NCI-H2107 treated with DMSO at 0.1 percent for 48 hours (cell line): Measurements from ENCODE around the gene MSL3.

Source experiments
- DNase-seq: peaks from one replicate; lab custom pipeline; 2025; ENCODE audit not compliant: unreplicated experiment; lab: John Stamatoyannopoulos, UW

The MSL3 gene

DNA sequence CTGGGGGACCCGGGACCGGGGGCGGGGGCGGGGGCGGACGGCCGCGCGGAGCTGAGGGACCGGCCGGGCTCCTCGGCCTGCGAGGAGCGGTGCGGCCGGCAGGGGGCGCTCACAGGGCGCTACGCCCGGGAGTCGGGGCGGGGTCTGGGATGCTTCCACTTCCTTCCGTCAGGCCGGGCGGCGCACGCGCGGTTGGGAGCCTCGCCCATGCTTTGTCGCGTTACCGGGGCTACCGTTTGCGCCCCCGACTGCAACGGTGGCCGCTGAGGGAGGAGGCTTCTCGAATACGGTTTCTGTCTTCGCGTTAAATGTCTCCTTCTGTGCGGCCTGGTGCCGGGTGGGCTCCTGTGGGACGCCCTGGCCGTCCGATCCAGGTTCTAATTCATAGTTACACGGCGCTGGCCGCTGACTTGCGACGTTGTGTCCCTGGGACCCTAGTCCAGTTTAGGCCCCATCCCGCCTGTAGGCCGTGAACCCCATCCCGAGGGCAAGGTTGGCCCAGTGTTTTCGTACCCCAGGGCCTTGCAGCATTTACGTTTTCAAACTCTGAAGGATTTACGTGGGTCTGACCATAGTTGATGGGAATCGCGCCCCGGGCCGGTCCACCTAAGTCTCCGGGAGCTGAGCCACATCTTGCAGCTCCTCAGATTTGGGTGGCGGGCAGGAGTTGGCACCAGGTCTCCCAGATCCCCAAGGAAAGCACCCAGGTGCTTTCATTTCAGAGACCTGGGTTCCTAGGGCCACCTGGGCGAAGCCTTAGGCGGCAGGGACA is 549 bp downstream of the MSL3 start:
- DNase-seq, result peak; percentile 28

DNA sequence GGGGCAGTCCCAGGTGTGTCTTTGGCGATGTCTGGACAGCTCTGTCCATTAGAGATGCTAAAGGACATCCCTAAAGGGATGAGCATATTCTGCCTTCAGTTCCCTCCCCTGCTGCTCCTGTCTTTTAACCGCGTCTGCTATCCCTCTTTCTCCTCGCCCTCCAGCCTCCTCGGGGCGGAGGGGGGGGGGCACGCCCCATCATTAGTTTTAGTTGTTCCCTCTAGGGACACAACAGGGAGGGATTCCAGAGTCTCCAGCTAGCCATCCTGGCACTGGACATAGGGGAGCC is 1.1 kb downstream of the MSL3 start:
- no peak for DNase-seq

DNA sequence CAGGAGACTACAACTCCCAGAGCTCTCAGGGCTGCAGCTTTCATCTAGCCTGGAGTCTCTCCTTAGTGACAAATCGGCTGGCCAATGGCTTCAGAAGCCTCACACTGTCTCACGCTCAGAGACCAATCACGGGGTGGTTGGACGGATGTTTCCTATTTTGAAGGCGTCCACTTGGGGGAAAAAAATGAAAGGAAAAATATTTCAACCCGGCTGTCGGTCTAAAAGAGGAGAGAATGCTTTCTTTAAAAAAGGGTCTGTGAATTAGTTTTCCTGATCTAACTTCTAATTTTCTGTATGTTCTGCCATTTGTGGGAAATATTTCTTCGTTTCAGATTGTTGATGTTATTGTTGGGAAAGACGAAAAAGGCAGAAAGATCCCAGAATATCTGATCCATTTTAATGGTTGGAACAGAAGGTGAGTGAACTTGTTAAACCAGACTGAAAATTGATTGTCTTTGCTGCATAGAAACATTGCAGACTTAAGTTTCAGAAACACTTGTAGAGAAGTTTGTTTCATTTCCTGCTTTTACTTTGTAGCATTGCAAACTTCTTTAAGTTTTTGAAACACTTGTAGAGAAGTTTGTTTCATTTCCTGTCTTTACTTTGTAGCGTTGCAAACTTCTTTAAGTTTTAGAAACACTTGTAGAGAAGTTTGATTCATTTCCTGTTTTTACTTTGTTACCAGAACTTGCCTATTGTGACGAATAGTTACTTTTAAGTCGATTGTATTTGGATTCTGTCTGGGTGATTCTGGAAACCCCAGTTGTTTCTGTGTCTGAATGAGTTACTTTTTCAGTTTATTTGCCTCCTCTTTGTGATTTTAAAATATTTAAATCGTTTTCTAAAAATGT is 1.6 kb downstream of the MSL3 start:
- peak; percentile 88 for DNase-seq

DNA sequence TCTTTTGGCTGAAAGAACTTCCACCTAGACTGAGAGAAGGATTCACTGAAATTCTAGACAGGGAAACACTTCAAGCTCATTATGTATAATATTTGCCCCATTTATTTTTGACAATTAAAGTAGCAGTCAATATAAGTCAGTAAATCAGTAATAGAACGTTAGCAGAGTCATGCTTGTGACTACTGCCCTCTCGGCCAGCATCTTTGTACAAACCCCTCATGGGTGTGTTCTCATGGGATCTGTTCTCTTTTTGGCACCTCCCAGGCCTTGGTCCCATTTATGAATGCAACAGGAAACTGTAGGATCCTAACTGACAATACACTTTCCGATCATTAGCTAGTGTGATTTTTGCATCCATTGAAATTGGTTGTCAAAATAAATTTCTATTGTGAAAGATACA is 2.9 kb downstream of the MSL3 start:
- no peak for DNase-seq

DNA sequence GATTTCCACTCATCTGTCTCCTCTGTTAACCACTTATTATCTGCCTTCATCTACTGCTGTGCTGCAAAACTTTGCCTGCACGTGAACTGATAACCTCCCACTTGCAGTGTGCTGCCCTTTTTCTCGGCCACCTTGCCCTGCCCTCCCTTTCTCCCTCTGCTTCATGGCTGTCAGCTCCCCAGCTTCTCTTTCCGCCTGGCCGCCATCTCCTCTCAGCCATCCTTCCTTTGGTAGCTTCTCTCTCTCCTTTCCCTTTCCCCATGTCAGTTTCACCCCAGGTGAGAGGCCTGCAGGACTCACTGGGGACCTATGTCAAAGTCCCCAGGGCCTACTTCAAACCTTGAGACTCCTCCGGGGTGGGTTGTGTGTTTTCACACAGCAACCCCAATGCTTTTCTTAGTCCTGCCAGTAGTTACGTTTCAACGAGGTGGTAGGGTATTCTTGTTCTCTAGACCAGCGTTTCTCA is 6.6 kb downstream of the MSL3 start:
- DNase-seq, result no peak

DNA sequence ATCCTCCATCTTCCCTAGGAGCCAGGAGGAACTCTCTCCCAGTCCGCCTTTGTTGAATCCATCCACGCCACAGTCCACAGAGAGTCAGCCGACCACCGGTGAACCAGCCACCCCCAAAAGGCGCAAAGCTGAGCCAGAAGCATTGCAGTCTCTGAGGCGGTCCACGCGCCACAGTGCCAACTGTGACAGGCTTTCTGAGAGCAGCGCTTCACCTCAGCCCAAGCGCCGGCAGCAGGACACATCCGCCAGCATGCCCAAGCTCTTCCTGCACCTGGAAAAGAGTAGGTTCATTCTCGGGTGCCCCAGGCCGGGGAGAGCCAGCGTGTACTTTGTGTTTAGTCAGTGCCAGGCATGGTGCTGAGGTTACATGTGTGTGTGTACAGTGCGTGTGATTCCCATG is 7.4 kb downstream of the MSL3 start:
- no peak for DNase-seq

DNA sequence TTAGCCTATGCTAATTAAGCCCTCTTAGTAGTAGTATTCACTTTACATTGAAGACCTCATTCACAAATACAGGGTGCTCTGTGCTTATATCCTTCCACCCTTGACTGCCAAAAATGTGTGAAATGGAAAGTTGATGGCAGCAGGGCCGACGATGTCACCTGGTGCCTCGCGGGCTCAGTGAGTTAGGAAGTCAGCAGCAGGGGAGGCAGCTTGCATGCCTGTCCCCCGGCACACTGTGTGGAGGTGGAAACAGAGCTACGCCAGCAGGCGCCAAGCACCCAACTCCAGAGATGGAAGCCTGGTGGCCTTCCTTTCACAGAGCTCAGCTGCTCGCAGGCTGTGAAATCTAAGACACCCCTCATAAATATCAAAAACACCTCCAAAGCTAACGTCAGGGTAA is 8.4 kb downstream of the MSL3 start:
- no peak for DNase-seq

DNA sequence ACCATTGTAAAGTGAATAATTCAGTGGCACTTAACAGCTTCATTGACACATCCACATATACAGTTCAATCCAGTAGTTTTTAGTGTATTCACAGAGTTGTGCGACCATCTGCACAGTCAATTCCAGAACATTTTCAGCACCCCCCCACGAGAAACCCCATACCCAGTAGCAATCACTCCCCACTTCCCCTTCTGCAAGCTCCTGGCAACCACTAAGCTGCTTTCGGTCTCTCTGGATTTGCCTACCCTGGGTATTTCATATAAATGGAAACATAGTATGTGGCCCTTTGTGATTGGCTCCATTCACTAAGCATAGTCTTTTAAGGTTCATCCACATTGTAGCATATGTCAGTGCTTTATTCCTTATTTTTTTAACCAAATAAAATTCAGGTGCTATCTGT is 10.0 kb downstream of the MSL3 start:
- DNase-seq, result no peak

DNA sequence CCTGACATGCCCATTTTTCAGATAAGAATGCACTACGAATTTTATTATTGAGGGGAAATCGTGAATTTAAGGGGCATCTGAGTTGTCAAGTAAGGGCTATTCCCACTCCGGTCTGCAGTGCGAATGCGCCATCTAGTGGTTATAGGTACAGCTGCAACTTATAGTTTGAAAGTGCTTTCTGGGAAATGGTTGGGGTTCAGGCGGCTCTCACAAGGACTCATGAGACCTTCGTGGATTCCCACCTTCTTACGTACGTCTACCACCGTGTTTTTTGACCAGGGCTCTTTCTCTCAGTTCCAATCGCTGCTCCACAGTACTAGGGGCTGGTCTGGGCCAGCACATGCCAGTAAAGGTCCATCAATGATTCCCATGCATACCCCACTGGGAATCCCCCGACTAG is 12.3 kb downstream of the MSL3 start:
- DNase-seq, result peak; percentile 81

DNA sequence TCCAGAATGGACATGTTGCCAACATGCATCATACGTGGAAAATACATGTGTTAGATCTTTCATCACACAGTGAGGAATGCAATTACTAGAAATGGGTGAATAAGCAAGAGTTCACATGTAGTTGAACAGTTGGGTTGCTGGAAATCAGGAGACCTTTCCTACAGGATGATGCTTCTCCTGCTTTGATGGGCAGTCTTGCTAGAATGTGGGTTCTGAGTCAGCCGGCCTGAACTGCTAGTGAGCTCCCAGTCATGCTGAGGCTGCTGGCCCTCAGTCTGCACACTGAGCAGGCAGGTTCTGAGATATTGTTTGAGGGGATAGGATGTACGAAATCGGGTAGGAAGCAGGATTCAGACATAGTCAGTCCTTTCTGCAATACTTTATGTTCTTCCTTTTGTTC is 20.2 kb downstream of the MSL3 start:
- DNase-seq, result no peak

DNA sequence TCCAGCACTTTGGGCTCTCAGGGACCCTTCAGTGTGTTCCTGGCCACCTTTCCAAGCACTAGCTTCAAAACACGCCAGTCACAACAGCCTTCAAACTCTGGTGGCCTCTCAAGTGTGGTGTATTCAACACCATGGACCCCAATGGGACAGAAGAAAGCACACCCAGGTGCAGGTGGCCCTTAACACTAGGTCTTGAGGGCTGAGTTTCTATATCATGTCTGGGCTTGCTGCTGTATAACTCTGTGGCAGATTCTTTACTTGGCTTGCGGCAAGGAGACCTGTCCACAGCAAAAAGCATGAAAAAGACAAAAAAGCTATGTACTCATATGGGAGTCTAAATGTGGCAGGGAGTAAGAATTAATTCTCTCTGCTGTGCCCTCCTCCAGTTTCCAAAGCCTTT is 23.1 kb downstream of the MSL3 start:
- DNase-seq, result no peak

DNA sequence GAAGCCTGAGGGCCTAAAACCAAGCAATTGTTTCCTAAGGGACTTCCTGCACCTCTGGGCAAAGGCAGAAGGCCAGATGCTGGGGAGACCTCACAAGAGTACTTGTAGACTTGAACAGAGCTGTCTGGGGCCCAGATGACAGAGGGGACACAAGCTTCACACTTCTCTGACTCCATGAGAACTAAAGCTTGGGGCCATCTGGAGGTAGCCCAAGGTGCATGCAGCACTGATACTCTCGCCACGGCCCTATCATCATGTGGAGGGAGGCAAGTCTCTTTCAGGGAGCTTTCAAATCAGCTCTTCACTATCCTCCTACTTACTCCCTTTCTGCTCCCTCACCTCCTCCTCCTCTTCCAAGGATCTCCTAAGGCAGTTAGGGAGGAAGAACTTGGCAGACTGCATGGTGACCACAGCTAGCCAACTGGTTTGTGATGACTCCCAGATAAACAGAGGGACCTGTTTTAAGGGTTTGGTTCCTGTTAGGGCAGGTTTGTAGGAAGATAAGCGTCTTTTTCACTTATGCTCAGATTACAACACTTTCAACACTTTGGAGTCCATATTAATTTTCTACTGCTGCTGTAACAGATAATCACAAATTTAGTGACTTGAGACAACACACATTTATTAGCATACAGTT is 23.8 kb downstream of the MSL3 start:
- no peak for DNase-seq

DNA sequence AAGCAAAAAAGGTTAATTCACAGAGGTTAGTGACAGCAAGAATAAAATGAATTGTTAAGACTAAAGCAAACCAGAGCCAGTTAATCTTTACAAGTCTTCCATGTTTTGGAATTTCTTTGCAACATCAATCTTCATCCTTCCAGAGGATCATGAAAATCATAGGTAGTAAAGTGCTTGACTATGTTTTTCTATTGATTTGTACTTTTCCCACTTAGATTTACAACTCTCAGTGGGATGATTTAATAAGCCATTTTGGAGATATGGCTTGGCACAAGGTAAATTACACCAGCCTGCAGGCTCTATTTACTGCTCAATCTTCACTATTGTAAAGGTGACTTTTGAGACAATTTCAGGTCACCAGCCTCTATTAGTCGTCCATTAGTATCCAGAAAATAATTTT is 26.5 kb downstream of the MSL3 start:
- DNase-seq, result no peak

DNA sequence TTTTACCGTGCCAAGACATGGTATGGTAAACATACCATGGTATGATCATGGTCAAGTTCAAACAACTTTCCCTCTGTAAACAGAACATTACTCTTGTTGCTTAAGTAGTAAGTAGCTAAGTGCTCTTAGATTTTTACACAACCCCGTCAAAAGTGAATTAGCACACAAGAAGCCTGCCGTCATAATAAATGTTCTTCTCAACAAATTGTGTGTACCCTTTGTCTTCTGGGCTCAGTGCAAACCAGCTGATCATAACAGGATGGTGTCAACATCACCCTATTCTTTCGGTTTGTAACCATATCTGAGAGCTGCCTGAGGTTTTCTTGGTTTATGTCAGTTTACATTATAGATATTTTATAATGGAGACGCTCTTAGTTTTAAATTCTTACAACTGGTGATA is 28.8 kb downstream of the MSL3 start:
- no peak for DNase-seq

DNA sequence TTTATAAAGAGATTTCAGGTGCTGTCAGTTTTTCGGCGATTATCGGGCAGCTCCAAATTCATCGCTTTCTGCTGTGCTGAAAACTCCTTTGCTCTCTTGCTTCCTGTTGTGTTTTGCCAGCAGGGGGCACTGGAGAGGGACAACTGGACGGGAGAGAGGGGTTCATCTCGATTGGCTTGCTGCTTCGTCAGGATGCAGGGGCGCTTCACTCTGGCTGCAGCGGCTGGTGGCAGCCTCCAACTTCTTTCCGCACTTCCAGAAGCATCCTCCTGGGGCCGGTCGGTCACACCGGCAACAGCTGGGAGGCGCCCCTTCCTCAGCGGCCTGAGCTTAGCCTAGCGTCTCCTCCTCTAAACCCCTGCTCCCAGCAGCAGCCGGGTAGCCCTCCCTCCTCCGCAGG is 29.5 kb downstream of the MSL3 start:
- DNase-seq, result no peak

DNA sequence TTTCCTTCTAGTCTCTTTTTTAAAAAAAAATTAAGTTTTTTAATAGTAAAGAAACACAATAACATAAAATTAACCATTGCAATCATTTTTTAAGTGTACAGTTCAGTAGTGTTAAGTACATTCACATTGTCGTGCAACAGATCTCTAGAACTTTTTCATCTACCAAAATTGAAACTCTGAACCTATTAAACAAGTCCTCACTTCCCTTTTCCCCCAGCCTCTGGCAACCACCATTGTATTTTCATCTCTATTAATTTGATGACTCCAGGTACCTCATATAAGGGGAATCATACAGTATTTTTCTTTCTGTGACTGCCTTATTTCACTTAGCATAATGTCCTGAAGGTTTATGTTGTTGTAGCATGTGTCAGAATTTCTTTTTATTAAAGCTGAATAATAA is 31.8 kb downstream of the MSL3 start:
- DNase-seq, result no peak

DNA sequence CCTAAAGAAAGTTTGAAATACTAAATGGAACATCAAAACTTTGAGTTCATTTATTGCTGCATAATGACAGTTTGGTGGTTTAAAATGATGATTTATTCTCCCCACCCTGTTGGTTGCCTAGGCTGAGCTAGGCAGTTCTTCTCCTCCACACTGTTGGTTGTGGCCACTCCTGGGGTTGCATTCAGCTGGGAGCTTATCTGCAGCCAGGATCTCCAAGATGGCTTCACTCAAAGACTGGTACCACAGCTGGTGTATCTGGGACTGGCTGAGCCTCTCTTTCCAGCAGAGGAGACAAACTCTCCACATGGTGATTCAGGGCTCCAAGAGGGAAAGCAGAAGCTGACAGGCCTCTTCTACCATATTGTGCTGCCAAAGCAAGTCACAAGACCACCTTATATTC is 33.1 kb downstream of the MSL3 start:
- no peak for DNase-seq

DNA sequence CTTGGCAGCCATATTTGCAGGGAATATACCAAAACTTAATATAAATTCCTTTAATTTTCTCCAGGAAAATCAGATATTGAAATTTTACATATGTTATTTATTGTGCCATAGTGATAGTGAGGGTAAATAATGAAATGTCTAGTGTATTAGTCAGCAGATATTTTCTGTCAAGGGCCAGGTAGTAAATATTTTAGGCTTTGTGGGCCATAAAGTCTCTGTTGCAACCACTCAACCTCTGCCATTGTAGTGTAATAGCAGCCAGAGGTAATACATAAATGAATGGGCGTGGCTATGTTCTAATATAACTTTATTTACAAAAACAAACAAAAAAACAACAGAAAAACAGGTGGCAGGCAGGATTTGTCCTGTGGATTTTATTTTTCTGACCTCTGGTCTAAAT is 33.5 kb downstream of the MSL3 start:
- DNase-seq, result no peak

DNA sequence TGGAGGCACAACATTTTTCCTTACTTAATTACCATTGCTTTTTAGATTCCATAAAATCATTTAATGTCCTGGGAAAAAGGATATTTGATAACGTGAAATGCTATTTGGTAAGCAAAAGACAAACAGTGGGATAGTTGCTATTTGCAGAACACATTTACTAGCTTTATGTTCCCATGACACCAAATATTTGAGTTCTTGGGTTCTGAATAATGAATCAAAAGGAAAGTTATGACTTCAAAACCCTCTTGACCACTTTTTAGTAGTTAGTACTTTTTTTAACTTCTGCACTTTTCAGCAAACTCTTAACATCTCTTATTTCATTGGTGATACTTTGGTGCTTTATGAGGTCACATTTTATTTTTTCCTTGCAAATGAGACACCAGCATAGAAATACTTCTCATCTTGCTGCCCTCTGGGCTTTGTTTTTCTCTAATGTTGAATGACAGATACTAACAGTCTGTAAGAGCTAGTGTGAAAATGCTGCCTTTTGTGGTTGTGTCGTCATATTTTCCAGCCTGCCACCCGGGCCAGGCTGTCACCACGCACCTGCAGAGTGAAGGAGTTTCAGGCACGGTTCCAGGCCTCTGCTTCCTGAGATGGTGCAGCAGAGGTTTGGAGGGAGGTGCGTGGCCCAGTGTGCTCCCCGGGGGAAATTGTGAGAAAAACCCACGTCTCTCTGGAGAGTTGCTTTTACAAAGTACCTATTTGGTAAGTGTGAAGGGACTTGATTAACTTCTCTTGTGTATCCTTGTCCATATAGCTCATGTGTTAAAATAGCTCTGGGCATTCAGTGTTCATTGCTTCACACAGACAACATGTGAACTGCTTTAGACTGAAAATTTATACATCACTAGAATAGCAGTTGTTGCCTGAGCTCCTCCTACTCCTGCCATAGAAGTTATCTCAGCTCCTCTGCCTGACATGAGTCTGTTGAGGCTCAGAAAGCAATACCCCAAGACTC is 34.7 kb downstream of the MSL3 start:
- DNase-seq, result peak; percentile 14

DNA sequence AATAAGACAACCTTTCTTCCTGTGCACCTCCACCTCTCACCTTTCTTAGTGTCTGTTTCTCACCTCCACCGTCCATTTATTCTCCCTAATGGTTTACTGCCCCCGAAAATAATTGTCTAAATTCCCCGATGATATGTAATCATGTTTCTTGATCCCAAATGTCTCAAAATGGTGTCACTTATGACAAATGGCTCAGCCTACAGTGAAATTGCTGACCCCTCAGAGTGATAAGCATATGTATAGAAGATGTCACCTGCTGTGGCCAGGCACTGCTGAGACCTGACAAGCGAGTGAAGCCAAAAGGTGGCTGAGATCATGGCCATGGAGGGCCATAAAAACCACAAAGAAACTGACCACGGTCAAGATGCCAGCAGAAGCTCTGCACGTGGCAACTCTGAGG is 35.7 kb downstream of the MSL3 start:
- no peak for DNase-seq

DNA sequence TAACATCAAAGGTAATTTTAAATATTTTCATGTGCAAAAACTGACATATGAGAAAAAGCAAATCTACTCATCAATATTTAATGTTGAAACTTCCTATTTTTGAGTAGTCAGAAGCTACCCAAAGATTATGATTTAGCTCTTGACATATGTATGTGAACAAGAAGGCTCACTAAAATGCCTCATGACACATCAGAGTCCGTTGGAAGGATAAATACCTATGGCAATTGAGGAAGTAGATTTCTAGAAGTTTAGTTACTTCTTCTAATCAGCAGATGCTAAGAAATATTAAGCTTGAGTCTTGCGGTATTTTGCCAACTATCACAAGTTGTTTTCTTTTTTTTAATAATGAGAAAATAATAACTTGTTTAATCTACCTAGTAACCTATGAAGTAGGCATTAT is 55.3 kb downstream of the MSL3 start:
- DNase-seq, result no peak
